CD4-positive, alpha-beta T cell treated with Interleukin-4 for 4 hours (primary cell): ENCODE data around the gene FAM180A.
"Not testable (repeated sequence)": the region's sequence is repeated elsewhere in the genome, so short reads cannot be mapped to it uniquely, and the experiment has no call there.

Experiments
- DNase-seq: peaks from one replicate; pipeline ENCODE4 v3.0.0-alpha.2; 2020

Gene FAM180A

DNA sequence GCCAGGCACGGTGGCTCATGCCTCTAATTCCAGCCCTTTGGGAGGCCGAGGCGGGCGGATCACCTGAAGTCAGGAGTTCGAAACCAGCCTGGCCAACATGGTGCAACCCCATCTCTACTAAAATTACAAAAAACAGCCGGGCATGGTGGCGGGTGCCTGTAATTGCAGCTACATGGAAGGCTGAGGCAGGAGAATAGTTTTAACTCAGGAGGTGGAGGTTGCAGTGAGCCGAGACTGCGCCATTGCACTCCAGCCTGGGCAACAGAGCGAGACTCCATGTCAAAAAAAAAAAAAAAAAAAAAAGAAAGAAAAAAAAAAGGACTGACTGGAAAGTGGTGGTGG lies 11.3 kb downstream of the FAM180A start:
- not testable (repeated sequence) for DNase-seq

DNA sequence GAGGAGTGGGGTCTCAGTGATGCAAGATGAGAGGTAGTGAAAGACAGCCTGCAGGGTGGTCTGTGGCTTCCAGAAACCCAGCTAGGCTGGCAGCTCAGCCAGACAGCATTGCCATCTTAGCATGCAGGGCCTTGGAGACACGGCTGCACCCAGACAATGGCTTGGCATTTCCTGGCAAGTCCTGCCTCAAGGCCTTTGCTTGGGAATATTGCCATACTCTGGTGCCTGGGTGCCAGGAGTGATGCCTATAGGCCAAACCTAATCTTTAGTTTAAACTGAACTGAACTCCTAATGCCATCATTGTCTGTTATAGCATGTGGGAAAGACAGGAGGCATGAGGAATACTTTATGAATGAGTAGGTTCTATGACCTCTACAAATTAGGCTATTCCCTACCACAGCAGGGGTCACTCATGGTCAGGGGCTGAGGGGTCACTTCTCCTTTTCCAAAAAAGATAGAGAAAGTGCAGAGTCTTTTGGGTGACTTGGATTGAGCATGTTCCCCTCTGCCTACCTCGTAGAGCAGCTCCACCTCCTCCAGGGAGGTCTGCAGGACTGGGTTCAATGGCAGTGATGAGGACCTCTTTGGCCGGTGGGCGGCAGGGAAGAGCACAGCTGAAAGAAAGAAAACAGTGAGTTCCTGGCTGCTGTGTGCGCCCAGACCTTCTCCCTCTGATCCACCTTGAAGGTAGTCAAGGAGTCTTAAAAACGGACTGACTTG lies 11.9 kb downstream of the FAM180A start:
- no peak for DNase-seq

DNA sequence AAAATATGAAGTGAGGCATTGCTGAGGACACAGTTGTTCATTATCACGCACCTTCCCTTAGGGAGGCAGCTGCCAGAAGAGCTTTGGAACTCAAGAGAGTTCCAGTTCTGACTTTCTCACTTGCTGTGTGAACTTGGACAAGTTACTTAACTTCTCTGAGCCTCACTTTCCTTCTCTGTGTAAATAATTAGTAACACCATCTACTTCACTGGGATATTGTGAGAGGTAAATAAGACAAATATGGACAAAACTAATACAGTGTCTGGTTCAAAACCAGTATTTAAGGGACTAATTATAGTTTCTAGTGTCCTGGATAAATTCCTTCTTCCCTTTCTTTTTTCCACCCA lies 14.3 kb downstream of the FAM180A start:
- no peak for DNase-seq

DNA sequence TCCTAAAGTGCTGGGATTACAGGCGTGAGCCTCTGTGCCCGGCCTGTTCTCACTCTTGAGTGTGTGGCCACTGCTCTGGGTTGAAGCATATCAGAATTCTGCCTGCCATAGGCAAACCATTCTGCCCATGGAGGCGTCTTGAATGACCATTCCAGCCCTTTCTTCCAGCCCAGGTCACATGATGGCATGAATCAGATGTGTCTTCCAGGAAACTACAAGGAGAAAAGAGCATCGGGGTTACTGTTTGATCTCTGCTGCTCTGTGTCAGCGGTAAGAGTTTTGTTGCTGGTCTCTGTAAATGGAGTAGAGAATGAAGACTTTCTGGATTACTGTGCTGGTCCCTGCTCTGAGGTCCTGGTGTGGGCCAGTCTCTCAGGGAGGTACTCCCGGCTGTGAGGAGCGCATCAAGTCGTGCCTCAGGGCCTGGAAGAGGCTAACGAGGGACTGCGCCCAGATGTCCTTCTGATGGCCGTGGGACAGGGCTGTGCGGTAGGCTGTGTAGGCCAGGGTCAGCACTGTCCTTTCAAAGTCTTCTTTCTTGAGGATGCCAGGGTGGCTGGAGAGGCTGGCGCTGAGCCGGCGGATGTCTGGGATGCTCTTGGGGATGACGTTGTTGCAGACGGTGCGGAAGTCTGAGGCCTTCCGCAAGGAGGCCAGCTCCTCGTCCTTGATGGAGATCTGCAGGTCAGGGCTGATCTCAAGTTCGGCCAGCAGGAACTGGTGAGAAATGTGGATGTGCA lies 14.8 kb downstream of the FAM180A start:
- no peak for DNase-seq

DNA sequence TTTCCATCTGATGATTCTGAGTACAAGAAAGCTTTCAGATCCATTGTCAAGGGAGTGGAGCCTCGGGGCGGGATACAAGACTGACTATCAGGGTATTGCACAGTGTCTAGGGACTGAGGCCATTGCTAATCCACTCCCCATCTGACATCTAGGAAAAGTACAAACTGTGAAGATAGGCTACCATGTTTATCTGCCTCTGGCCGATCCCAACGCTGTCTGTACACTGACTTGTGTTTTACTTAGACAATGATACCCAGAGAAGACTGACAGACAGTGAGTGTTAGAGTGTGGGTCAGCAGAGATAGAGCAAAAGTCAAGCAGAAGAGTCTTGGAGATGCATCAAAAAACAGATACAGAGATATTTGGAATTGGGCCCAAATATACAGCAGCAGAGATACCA lies 17.5 kb downstream of the FAM180A start:
- DNase-seq, result no peak

DNA sequence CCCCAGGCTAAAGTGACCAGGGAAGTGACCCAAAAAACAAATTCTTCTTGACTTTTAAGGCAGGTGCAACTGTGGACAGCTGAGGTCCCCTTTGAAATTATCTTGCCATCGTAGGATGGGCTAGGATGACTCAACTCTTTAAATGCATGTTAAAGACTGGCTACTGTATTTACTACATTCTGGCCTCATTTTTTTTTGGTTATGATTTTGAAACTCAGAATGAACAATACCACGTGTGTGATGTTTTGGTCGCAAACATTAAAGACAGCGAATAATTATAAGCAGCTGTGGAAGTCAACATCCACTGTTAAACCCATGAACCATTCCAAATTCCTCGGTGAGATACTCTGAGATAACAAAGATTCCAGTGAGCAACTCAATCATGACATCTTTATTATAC lies 19.4 kb downstream of the FAM180A start:
- DNase-seq, result no peak

DNA sequence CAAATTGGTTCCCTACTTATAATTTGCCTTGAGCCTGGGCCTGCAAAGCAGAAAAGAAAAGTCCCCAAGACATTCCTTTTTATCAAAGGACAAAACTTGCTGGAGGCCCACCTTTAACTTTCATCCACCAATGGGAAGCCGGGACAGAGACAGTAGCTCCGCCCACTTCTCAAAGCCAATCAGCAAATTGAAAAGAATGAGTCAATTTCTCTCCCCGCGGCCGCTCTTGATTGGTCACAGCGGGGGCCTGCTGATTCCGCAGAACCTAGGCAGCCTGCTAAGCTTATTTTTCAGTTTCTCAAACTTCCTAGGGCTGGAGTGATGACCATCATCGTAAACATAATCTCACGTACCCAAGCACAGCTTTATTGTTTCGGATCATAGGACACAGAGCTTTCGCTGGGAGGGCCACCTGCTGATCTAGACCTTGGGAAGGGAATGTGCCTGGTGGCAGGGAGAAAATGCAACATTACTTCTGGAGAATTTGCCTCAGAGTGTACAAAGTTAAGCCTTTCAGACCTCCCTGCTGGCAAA lies 20.4 kb downstream of the FAM180A start, which contains the start of gene SLC13A4:
SLC13A4 (minus strand) TSS at position 51 of the 534 bp plus-strand sequence. CDS start 690 bp downstream, outside the sequence.
- no peak for DNase-seq

DNA sequence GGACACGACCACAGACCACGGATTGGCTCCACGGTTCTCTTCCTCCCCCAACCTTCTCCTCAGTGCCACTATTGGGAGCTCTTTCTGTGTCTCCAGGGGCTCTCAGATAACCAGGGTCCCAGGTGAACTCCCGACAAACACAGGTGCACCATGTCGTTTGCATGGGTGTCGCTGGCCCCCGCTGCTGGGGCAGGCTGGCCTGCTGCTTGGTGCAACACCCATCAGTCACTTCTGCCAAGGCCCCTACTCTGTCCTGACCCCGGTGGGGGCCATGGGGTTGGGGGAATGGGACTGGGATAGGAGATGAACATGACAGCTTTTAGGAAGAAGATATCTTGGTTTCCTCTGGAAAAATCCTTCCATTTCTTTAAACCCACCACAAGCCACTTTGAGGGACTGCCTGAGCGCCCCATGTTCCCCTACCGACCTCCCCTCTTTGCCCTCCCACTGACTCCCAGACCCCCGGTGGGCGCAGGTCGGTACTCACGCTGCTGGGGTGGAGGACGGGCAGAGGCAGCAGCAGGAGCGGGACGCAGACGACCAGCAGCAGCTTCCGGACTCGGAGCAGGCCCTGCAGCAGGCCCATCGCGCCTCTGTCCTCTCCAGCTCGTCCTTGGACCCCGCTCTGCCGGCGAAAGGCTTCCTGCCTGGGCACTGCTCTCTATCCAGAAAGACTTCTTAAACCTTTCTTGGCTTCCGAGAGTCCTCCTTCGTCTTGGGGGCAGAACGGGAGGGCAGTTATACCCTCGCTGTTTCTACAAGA lies 21.5 kb downstream of the FAM180A start:
- no peak for DNase-seq

DNA sequence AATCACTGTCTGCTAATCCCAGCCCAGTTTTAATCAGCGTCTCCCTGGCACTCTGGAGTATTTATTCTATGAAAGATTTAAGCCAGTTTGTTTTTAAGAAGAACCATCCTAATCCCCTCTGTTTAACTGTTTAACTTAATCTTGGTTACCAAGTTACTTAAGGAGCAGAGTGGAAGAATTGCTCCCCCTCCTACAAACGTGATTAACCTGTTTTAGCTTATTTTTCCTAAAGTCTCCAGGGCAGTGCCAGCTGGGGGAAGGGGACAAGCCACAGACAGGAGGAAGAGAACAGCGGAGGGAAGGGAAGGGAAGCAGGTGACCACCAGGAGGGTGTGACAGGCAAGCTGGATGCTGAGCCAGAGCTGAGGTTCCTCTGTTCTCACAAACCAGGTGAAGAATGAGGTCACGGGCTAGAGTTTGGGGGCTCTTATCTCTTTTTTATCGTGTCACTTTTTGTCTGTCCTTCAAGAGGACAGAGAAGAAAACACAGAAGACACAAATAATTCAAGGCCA lies 22.3 kb downstream of the FAM180A start:
- DNase-seq, result no peak

DNA sequence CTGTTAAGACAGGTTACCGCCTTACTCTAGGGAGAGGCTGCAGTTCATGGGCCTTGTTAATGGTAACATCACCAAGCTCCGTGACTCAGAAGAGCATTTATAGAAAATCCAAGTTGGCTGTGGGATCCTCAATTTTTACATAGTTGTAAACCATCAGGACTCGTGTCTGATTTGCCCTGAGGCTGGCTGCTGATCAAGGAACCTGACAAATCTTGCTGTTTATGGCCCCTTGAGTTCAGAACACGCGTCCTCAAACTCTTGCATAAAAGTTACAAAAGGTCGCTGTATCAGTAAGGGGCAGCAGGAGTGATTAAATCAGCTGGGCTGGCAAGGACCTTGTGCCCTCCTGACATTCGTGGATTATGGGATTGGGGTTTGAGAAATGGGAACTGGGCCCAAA lies 25.2 kb downstream of the FAM180A start:
- DNase-seq, result no peak

DNA sequence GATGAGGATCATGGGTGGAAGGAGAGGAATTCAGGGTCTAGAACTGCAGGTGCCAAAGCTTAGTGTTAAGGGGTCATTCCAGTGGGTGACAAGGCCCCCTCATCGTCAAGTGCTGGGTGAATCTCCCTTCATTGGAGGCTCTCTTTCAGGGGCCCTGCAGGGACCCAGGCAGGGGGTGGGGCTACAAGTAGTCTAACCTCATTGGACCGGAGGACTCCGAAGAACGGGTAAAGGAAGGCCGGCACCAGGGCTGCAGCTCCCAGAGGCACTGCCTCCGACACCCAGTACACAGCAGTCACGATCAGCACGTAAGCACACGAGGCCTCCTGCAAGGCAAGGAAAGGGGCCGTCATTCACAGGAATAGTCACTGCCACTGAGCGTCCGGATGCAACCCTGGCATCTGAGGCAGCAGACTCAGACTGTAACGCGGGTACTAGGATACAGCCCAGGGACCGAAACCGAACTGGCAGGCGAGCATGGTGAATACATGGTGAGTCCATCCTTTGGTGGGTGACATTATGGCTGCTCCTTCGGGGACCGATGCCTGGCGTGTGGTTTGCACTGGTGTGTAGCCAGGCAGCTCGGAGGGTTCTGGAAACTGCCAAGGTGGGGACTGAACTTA lies 27.3 kb downstream of the FAM180A start:
- no peak for DNase-seq

DNA sequence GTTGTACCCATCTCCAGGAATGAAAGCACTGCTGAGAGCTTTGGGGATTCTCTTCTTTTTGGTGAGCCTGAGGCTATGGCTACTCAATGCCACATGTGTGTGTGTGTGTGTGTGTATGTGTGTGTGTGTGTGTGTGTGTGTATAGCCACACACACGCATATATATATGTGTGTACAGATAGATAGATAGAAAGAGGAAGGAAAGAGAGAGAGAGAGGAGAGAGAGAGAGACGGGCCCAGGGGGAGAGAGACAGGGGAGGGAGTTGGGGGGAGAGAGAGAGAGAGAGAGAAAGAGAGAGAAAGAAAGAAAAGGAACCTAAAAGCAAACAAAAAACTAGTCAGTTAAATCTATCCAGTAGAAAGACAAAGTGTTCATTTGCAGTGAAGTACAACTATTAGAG lies 28.9 kb downstream of the FAM180A start:
- no peak for DNase-seq

DNA sequence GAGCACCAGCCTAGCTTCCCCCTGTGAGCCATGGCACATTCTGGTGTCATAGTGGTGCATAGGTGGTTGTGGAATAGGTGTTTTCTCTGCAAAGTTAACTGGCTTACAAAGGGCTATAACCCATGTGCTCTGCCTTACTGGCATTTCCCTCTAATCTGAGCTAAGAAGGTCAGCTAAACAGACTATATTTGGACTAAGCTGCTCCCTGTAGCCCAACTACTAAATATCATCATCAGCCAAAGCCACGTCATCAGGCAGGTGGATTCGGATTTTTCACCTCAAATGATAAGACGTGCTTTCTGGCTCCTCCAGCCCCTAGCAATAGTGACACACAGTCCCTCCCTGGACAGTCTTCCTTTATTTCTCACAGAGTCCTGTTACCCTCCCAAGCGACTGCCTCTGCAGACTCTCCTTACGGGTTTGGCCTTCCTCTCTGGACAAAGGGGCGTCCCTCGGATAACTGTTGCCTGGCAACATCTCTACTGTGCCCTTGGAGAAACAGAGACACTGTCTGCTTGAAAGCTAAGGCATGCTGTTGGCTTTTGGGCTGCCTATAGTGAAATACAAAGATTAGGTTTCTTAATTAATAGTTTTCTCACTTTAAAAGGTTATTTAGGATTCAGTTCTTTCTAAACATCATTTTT lies 29.7 kb downstream of the FAM180A start:
- DNase-seq, result no peak

DNA sequence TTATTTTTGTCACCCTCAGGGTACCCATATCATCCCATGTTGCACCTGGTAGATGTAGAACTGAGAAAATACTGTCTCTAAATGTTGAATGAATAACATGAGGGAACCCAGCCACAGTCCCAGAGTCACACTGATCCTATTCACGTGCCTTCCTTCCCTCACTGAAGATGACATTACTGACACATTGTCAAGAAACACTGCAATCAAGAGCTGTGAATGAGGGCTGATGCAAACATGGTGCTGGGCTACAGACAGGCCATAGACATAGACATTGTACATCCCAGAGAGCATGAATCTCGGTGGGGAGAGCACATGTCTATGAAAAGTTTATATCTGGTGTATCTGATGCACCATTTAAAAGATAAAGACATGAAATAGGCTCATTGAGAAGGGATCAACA lies 30.4 kb downstream of the FAM180A start:
- DNase-seq, result no peak

DNA sequence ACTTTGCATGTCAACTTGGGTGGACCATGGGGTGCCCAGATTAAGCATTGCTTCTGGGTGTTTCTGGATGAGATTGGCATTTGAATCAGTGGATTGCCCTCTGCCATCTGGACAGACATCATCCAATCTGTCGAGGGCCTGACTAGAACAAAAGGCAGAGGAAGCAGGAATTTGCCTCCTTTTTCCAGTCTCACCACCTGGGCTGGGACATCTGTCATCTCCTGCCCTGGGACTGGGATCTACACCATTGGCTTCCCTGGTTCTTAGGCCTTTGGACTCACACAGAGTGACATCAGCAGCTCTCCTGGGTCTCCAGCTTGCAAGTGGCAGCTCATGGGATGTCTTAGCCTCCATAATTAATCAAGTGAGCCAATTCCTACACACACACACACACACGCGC lies 30.9 kb downstream of the FAM180A start:
- DNase-seq, result no peak

DNA sequence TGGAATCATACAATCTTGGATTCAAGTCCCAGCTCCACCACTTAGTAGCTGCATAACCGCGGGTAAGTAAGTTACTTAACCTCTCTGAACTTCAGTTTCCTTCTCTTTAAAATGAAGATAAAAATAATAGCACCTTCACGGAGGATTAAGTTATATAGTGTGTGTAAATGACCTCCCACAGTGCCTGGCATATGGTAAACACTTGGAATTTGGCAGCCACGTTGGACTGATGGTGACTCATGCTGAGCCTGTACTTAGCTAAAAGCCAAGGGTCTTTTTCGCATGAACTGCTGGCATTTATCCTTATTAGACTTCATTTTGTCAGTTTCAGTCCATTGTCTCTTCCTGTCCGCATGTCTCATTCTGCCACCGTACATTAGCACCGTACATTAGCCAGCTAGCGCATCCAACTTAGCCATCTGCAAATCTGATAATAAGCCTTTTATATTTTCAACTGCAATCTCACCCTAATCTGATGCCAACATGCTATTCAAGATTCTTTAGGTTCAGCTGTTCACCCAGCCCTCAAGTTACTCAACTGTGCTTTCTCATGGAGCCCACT lies 31.9 kb downstream of the FAM180A start:
- DNase-seq, result no peak

DNA sequence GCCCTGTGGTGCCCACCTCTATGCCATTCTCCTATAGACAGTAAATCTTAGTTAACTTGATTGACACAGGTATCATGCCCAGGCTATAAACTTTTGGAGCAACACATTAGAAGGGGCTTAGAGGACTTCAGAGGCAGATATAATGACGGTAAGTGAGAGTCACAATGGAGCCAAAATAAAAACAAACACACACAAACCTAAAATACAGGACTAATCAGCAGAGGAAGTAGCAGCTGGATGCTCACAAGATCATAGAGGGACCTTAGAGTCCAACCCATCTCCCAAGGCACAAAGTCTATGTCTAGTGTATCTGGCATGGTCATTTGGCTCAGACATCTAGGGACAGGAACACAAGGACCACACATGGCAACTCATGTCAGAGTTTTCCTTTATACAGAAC lies 32.9 kb downstream of the FAM180A start:
- no peak for DNase-seq

DNA sequence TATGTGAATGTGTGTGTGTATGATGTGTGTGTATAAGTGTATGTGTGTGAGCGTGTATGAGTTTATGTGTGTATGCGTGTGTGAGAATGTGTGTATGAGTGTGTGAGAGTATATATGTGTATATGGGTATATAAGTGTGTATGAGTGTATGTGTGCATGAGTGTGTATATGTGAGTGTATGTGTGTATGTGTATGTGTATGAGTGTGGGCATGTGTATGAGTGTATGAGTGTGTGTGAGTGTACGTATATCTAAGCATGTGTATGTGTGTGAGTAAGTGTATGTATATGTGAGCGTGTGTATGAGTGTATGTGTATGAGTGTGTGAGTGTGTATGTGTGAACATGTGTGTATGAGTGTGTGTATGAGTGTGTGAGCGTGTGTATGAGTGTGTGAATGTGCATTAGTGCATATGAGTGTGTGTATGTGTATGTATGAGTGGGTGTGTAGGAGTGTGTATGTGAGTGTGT lies 33.5 kb downstream of the FAM180A start:
- no peak for DNase-seq

DNA sequence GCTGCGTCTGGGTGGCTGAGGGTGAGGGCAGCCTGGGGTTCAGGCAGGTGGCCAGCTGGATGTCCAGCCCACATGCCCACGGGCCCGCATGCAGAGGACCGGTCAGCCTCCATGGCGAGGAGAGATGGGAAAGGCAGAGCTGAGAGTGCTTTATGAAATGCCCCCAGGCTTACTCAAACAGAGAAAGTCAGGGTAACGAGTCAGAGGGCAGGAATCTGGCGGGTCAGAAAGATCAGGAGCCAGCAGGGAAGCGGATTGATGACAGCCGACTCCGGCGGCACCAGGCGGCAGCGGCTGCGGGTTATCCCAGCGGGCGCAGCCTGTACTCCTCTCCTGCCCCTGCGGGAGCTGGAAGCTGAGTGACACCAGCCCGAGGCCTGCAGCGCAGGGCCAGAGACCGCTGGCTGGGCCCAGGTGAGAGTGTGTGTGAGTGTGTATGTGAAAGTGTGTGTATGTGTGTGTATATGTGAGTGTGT lies 34.0 kb downstream of the FAM180A start:
- no peak for DNase-seq

DNA sequence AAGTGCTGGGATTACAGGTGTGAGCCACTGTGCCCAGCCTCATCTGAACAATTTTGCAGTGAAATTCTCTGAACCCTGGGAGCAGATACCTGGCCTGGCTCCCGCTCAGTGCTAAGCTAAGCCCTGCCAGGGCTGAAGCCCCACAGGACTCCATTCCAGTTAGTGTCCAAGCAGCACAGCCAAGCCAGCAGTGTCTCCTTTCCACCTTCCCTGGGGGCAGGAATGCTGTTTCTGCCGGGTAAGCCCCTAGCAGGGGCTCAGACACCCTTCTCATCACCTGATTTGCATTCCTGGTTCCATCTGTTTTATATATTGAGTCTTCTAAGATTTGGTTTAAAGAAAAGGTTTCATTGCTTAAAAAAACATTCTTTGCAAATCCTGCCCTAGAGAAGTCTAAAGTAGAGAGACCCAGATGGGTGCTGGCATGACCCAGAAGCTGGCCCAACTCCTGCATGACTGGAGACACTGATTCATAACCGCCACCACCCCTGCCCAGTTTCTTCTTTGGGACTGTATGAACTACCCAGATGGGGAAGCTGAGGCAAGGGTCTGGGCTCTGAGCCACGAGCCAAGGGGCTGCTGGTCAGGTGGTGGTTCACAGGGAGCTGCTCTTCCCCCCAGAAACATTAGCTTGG lies 34.7 kb downstream of the FAM180A start:
- no peak for DNase-seq

DNA sequence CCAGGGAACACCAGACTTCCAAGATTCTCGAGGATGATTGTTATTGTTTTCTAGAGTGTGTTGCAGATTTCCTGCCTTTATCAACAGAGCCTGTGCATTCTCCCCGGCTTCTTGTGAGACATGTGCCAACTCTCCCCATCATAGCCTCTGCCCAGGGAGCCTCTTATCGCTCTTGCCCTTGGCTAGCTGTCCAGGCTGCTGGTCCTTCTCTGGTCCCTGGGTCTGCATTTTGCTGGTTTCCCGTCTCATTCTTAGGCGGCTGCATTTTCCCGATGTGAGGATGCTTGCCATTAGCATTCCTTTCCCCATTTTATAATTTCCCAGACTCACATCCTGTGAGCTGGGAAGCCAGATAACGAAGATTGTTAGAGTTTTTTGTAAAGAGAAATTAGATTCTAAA lies 35.8 kb downstream of the FAM180A start:
- no peak for DNase-seq
